ENCODE results near the gene SLX4IP. TPM values are rescaled to one million over a fixed set of nuclear protein-coding genes. Genes with fewer than 3 reads are reported as not detected.

SLX4IP gene
- total and polyA plus RNA-seq, 2 of the 13 experiments (the other 11 are each of a cell fraction or from before 2014, with no cell fraction given): 3.6 to 7.3 TPM

DNA sequence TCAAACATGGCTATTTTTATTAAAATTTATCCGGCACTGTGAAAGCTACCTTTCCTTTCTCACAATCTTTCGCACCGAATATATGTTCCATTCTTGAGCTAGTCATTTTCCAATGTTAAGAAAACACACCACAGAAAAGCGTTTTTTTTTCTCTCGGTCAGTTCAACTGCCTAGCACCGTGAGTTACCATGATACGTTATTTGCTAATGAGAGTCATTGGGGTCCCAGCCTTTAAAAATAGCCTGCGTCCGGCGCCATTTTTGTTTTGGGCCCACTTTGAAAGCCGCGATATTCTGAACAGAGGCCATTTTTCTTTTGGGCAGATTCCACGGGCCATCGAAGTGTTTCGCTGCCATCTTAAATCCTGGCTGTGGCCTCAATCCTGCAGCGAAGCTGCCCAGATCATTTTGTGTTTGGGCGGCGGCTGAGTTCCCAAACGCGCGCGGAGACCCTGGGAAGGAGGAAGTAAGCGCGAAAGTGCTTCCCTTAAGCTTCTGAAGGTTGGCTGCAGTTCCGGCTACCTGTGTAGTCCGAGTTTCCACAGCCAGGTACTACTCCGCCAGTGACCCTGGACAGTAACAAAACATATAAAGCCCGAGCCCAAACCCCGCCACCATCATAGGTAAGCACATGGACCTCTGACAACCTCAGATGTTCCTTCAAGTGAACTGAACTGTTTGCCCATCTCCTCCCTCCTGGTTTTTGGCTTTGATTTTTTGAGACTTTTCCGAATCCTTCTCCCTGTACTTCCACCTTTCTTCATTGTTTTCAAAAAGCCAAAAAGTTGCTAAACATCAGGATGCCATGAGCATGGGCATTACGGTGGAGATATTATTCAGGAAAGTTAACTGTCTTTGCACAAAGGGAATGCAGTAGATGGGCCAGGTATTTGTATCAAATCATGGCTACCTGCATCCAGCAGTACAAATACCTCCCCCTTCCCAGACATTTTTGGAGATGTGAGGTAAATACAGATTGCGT is at the start of gene SLX4IP (continued):
- TF ChIP-seq, protein P1, sequence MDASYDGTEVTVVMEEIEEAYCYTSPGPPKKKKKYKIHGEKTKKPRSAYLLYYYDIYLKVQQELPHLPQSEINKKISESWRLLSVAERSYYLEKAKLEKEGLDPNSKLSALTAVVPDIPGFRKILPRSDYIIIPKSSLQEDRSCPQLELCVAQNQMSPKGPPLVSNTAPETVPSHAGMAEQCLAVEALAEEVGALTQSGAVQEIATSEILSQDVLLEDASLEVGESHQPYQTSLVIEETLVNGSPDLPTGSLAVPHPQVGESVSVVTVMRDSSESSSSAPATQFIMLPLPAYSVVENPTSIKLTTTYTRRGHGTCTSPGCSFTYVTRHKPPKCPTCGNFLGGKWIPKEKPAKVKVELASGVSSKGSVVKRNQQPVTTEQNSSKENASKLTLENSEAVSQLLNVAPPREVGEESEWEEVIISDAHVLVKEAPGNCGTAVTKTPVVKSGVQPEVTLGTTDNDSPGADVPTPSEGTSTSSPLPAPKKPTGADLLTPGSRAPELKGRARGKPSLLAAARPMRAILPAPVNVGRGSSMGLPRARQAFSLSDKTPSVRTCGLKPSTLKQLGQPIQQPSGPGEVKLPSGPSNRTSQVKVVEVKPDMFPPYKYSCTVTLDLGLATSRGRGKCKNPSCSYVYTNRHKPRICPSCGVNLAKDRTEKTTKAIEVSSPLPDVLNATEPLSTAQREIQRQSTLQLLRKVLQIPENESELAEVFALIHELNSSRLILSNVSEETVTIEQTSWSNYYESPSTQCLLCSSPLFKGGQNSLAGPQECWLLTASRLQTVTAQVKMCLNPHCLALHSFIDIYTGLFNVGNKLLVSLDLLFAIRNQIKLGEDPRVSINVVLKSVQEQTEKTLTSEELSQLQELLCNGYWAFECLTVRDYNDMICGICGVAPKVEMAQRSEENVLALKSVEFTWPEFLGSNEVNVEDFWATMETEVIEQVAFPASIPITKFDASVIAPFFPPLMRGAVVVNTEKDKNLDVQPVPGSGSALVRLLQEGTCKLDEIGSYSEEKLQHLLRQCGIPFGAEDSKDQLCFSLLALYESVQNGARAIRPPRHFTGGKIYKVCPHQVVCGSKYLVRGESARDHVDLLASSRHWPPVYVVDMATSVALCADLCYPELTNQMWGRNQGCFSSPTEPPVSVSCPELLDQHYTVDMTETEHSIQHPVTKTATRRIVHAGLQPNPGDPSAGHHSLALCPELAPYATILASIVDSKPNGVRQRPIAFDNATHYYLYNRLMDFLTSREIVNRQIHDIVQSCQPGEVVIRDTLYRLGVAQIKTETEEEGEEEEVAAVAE (CRISPR knock-in tag; IDR thresholded peaks at IDR 0.05; ENCODE audit: borderline replicate concordance): peak; percentile 92; the same call in 1 of the 2 replicates
- TF ChIP-seq KDM3A (CRISPR knock-in tag; IDR thresholded peaks at IDR 0.05; ENCODE audit: low read depth): peak; percentile 32
- TF ChIP-seq, protein P2, sequence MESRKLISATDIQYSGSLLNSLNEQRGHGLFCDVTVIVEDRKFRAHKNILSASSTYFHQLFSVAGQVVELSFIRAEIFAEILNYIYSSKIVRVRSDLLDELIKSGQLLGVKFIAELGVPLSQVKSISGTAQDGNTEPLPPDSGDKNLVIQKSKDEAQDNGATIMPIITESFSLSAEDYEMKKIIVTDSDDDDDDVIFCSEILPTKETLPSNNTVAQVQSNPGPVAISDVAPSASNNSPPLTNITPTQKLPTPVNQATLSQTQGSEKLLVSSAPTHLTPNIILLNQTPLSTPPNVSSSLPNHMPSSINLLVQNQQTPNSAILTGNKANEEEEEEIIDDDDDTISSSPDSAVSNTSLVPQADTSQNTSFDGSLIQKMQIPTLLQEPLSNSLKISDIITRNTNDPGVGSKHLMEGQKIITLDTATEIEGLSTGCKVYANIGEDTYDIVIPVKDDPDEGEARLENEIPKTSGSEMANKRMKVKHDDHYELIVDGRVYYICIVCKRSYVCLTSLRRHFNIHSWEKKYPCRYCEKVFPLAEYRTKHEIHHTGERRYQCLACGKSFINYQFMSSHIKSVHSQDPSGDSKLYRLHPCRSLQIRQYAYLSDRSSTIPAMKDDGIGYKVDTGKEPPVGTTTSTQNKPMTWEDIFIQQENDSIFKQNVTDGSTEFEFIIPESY (CRISPR knock-in tag; IDR thresholded peaks at IDR 0.05): peak; percentile 50; the same call in 1 of the 2 replicates
- peak; percentile 100 for TF ChIP-seq YY1 (IDR thresholded peaks at IDR 0.05; ENCODE audit: insufficient read depth, insufficient replicate concordance, low read depth, low read length)
- 0 out of 2 replicates have a peak, but pooled peaks have one; percentile 29 for TF ChIP-seq CHCHD3 (CRISPR knock-in tag; IDR thresholded peaks at IDR 0.05)
- peak; percentile 37 for TF ChIP-seq SALL2 (CRISPR knock-in tag; IDR thresholded peaks at IDR 0.05)
- TF ChIP-seq BHLHE40 (IDR thresholded peaks at IDR 0.05; ENCODE audit: low read length): peak; percentile 45; the same call in 1 of the 2 replicates
- peak; percentile 50; the same call in 1 of the 2 replicates for TF ChIP-seq GFI1 (CRISPR knock-in tag; IDR thresholded peaks at IDR 0.05; ENCODE audit: borderline replicate concordance)
- 0 out of 2 replicates have a peak, but pooled peaks have one; percentile 17 for TF ChIP-seq ZNF564 (CRISPR knock-in tag; IDR thresholded peaks at IDR 0.05)
- no peak for TF ChIP-seq ZNF703 (CRISPR knock-in tag; IDR thresholded peaks at IDR 0.05; ENCODE audit: borderline replicate concordance)
- no peak; the same call in 1 of the 2 replicates for TF ChIP-seq TGIF2 (CRISPR knock-in tag; IDR thresholded peaks at IDR 0.05)
- TF ChIP-seq ZNF33A (CRISPR knock-in tag; IDR thresholded peaks at IDR 0.05; ENCODE audit: borderline replicate concordance): peak; percentile 97; the same call in 1 of the 2 replicates
- TF ChIP-seq, protein P3, sequence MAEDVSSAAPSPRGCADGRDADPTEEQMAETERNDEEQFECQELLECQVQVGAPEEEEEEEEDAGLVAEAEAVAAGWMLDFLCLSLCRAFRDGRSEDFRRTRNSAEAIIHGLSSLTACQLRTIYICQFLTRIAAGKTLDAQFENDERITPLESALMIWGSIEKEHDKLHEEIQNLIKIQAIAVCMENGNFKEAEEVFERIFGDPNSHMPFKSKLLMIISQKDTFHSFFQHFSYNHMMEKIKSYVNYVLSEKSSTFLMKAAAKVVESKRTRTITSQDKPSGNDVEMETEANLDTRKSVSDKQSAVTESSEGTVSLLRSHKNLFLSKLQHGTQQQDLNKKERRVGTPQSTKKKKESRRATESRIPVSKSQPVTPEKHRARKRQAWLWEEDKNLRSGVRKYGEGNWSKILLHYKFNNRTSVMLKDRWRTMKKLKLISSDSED (CRISPR knock-in tag; IDR thresholded peaks at IDR 0.05): no peak
- peak; percentile 61; the same call in 1 of the 2 replicates for TF ChIP-seq RFXANK (CRISPR knock-in tag; IDR thresholded peaks at IDR 0.05)
- no peak for TF ChIP-seq ZNF253 (CRISPR knock-in tag; IDR thresholded peaks at IDR 0.05; ENCODE audit: borderline replicate concordance)
- peak; percentile 67 for TF ChIP-seq ZSCAN9 (CRISPR knock-in tag; IDR thresholded peaks at IDR 0.05; ENCODE audit: borderline replicate concordance)
- peak; percentile 59 for TF ChIP-seq JUND (CRISPR knock-in tag; IDR thresholded peaks at IDR 0.05)
- peak; percentile 82 for TF ChIP-seq ZNF883 (CRISPR knock-in tag; IDR thresholded peaks at IDR 0.05; ENCODE audit: not compliant biosample characterization)
- TF ChIP-seq ZNF232 (CRISPR knock-in tag; IDR thresholded peaks at IDR 0.05; ENCODE audit: borderline replicate concordance): peak; percentile 55; the same call in 1 of the 2 replicates
